Endodermal cell (in vitro differentiated cells): ENCODE data around the gene PACSIN2. TPM values are rescaled to one million over a fixed set of nuclear protein-coding genes. Genes with fewer than 3 reads are reported as not detected.

ENCODE experiments used
- DNase-seq: peaks from one replicate; pipeline ENCODE4 v3.0.0-alpha.2; 2017
- H3K27ac ChIP-seq: 2 replicates; pipeline ENCODE4 v1.5.1; 2013; ENCODE audit warnings: mild to moderate bottlenecking, low read depth, low read length, moderate library complexity
- H3K27me3 ChIP-seq: 2 replicates; pipeline ENCODE4 v1.6.1; 2013; ENCODE audit warnings: mild to moderate bottlenecking, low read length, moderate library complexity; ENCODE audit not compliant: insufficient read depth, control insufficient read depth, poor library complexity, severe bottlenecking
- H3K36me3 ChIP-seq: 2 replicates; pipeline ENCODE4 v1.7.0; 2013; ENCODE audit warnings: mild to moderate bottlenecking, low read length, moderate library complexity; ENCODE audit not compliant: control insufficient read depth, insufficient read depth
- H3K4me1 ChIP-seq: one replicate; pipeline ENCODE4 v1.7.0; 2013; ENCODE audit warnings: low read length; ENCODE audit not compliant: control insufficient read depth, insufficient read depth
- H3K4me3 ChIP-seq: 2 replicates; pipeline ENCODE4 v1.5.1; 2013; ENCODE audit warnings: mild to moderate bottlenecking, low read length, moderate library complexity
- H3K9ac ChIP-seq: 2 replicates; pipeline ENCODE4 v1.6.1; 2013; ENCODE audit warnings: mild to moderate bottlenecking, low read length, moderate library complexity; ENCODE audit not compliant: poor library complexity, severe bottlenecking; ENCODE audit errors: extremely low read depth
- H3K9me3 ChIP-seq: 2 replicates; pipeline ENCODE4 v1.6.1; 2013; ENCODE audit warnings: mild to moderate bottlenecking, low read length, moderate library complexity; ENCODE audit not compliant: control insufficient read depth
- H3K27ac Mint-ChIP-seq: 2 replicates; pipeline ENCODE4 v1.8.0; 2020; ENCODE audit warnings: mixed read lengths
- H3K27me3 Mint-ChIP-seq: 2 replicates; pipeline ENCODE4 v1.8.0; 2021; ENCODE audit warnings: mild to moderate bottlenecking, mixed read lengths; ENCODE audit not compliant: insufficient read depth
- H3K36me3 Mint-ChIP-seq: 2 replicates; pipeline ENCODE4 v1.8.0; 2020; ENCODE audit warnings: low read depth, mixed read lengths
- H3K4me1 Mint-ChIP-seq: 2 replicates; pipeline ENCODE4 v1.8.0; 2020; ENCODE audit warnings: mixed read lengths
- H3K4me3 Mint-ChIP-seq: 2 replicates; pipeline ENCODE4 v1.8.0; 2020; ENCODE audit warnings: mild to moderate bottlenecking, moderate library complexity, mixed read lengths
- H3K9me3 Mint-ChIP-seq: 2 replicates; pipeline ENCODE4 v1.8.0; 2020; ENCODE audit warnings: mild to moderate bottlenecking, mixed read lengths
- WGBS, 2 experiments: methylation state at CpG; one replicate each; pipeline versions ENCODE4 v1.1.5 to v1.1.7; 2013; ENCODE audit warnings: missing lambda C conversion rate in 2 of 2, mixed read lengths in 1 of 2; ENCODE audit not compliant: insufficient coverage in 1 of 2, insufficient read length in 1 of 2; 5-methylcytosine and 5-hydroxymethylcytosine counted together
- total RNA-seq, 2 donors: library from RNA; stranded (reverse); fragmentation: NEBNext Ultra II Directional in 1 of 2; extraction: Animal tissue kit (Norgen Biotek cat#: 25700) in 1 of 2; gene quantifications; 2 replicates in 1 of 2; 3 replicates in 1 of 2; pipeline ENCODE4 v1.2.1, GENCODE V29; 2021
- TF ChIP-seq, protein P1 (sequence below): fragments of 200-600 bp; sonication (generic); conservative IDR thresholded peaks from 2 replicates; pipeline ENCODE4 v1.5.0; 2021; ENCODE audit warnings: antibody characterized with exemption, mild to moderate bottlenecking

Gene PACSIN2
- total RNA-seq, 2 donors from 2014 or later, result 60.7 to 61.4 TPM

DNA sequence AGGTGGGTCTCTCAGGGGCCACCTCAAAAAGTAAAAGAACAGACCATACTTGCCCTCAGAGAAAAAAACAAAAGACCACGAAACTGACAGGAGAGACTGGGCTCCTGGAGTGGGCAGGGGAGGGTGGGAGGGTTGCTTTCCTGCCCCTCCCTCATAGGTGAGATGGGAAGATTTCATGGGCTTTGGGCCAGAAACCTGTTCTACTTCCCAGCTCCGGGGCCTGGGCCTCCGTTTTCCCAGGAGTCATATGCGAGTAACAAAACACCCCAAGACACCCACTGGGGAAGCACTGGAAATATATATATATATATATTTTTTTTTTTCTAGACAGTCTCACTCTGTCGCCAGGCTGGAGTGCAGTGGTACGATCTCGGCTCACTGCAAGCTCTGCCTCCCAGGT lies 42.7 kb upstream of the PACSIN2 start:
- no peaks in the 10 kb centered on the region for H3K27me3 ChIP-seq
- no peak overlapping the region for H3K9ac ChIP-seq
- Mint-ChIP-seq H3K36me3 (peaks cover 19% of the 10 kb centered on the region), H3K27me3 (no peaks in the 10 kb centered on the region), H3K9me3 (no peaks in the 10 kb centered on the region), H3K4me1 (no peaks in the 10 kb centered on the region), H3K27ac (no peak overlapping the region), H3K4me3 (no peak overlapping the region)
- H3K4me1 ChIP-seq, result no peaks in the 10 kb centered on the region
- WGBS, 2 experiments, result 97% methylated on average over 6 of the region's 7 CpGs; no CpG with 5 or more reads in 1 of the 2 experiments
- no peaks in the 10 kb centered on the region for H3K9me3 ChIP-seq
- TF ChIP-seq, protein P1, sequence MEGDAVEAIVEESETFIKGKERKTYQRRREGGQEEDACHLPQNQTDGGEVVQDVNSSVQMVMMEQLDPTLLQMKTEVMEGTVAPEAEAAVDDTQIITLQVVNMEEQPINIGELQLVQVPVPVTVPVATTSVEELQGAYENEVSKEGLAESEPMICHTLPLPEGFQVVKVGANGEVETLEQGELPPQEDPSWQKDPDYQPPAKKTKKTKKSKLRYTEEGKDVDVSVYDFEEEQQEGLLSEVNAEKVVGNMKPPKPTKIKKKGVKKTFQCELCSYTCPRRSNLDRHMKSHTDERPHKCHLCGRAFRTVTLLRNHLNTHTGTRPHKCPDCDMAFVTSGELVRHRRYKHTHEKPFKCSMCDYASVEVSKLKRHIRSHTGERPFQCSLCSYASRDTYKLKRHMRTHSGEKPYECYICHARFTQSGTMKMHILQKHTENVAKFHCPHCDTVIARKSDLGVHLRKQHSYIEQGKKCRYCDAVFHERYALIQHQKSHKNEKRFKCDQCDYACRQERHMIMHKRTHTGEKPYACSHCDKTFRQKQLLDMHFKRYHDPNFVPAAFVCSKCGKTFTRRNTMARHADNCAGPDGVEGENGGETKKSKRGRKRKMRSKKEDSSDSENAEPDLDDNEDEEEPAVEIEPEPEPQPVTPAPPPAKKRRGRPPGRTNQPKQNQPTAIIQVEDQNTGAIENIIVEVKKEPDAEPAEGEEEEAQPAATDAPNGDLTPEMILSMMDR, result no peak
- H3K27ac ChIP-seq, result no peak overlapping the region
- no peaks in the 10 kb centered on the region for H3K36me3 ChIP-seq
- no peak for DNase-seq
- no peak overlapping the region for H3K4me3 ChIP-seq

DNA sequence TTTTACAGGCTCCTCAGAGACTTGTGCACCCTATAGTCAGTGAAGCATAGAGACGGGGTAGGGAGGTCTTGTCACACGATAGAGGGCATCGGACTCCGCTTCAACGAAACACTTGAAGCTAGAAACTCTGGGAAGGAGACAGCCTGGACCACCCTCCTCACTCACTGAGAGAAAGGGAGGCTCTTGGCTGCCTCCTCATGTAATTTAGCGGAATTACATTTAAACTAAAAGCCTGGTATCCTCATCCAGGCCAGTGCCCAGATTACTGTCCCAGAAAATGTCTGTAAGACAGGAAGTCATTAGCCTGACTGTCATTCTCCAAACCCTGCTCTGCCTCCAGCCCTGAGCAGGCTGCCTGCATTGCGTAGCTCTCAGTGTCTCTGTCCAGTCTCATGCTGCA lies 38.2 kb upstream of the PACSIN2 start:
- peak; percentile 66 for DNase-seq
- TF ChIP-seq, protein P1, result peak; percentile 74
- no peak overlapping the region for H3K27ac ChIP-seq
- H3K4me3 ChIP-seq, result no peak overlapping the region
- no peaks in the 10 kb centered on the region for H3K4me1 ChIP-seq
- H3K27me3 ChIP-seq, result no peaks in the 10 kb centered on the region
- Mint-ChIP-seq H3K4me1 (no peaks in the 10 kb centered on the region), H3K4me3 (no peak overlapping the region), H3K27ac (no peak overlapping the region), H3K27me3 (no peaks in the 10 kb centered on the region), H3K36me3 (peaks cover 2% of the 10 kb centered on the region), H3K9me3 (no peaks in the 10 kb centered on the region)
- H3K9me3 ChIP-seq, result no peaks in the 10 kb centered on the region
- WGBS, 2 experiments, result 90 to 93% methylated on average over 7 of the region's 7 CpGs
- no peak overlapping the region for H3K9ac ChIP-seq
- H3K36me3 ChIP-seq, result no peaks in the 10 kb centered on the region

DNA sequence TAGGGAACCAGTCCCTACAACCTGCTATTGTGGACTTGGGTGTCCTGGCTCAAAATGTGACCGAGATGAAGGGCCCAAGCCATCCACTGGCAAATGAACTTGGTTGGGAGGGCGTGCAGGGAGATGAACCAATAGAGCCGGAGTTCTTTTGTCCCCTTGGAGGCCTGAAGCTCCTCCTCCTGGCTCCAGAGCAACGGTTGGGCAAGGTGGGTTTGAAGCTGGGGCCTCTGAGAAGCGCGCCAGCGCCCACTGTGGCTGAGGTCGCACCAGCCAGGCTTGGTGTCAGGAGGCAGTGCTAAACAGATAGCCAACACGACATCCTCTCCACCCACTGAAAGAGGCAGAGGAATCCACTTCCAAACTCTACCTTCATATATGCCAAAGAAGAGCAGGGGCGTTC lies 36.0 kb upstream of the PACSIN2 start:
- H3K36me3 Mint-ChIP-seq, result peaks cover 2% of the 10 kb centered on the region
- DNase-seq, result peak; percentile 94
- Histone ChIP-seq H3K27ac (no peak overlapping the region), H3K36me3 (no peaks in the 10 kb centered on the region), H3K27me3 (no peaks in the 10 kb centered on the region), H3K9me3 (no peaks in the 10 kb centered on the region), H3K4me1 (no peaks in the 10 kb centered on the region), H3K9ac (no peak overlapping the region), H3K4me3 (no peak overlapping the region)
- H3K4me3 Mint-ChIP-seq, result no peak overlapping the region
- 81 to 93% methylated on average over 3 to 10 of the region's 10 CpGs for WGBS, 2 experiments
- H3K4me1 Mint-ChIP-seq, result no peaks in the 10 kb centered on the region
- TF ChIP-seq, protein P1, result peak; percentile 72
- H3K27me3 Mint-ChIP-seq, result no peaks in the 10 kb centered on the region
- H3K9me3 Mint-ChIP-seq, result no peaks in the 10 kb centered on the region
- no peak overlapping the region for H3K27ac Mint-ChIP-seq
